Muscle layer of colon (tissue), 2 donors: ENCODE measurements around the gene PAK5.

Experiments used
- H3K27ac ChIP-seq: one replicate; pipeline ENCODE4 v1.7.0; 2013; ENCODE audit warnings: low read depth, mild to moderate bottlenecking, low read length, moderate library complexity
- H3K27me3 ChIP-seq, 2 donors: one replicate each; pipeline ENCODE4 v1.7.0; 2013; ENCODE audit warnings: low read length in 2 of 2, mild to moderate bottlenecking in 2 of 2; ENCODE audit not compliant: insufficient read depth in 2 of 2, control insufficient read depth in 1 of 2
- H3K36me3 ChIP-seq: one replicate; pipeline ENCODE4 v1.7.0; 2013; ENCODE audit warnings: mild to moderate bottlenecking, low read length; ENCODE audit not compliant: insufficient read depth
- H3K4me1 ChIP-seq: one replicate; pipeline ENCODE4 v1.7.0; 2013; ENCODE audit warnings: mild to moderate bottlenecking, low read length; ENCODE audit not compliant: insufficient read depth
- H3K4me3 ChIP-seq, 2 donors: one replicate each; pipeline ENCODE4 v1.7.0; 2013; ENCODE audit warnings: low read length in 2 of 2, low read depth in 1 of 2, mild to moderate bottlenecking in 1 of 2, moderate library complexity in 1 of 2
- H3K9ac ChIP-seq: one replicate; pipeline ENCODE4 v1.7.0; 2013; ENCODE audit warnings: low read length
- H3K9me3 ChIP-seq: one replicate; pipeline ENCODE4 v1.7.0; 2013; ENCODE audit warnings: mild to moderate bottlenecking, low read length
- donor health status: abdominal sarcoma.
- donor health status: Adenocarcinoma of cecum.

PAK5 gene

DNA sequence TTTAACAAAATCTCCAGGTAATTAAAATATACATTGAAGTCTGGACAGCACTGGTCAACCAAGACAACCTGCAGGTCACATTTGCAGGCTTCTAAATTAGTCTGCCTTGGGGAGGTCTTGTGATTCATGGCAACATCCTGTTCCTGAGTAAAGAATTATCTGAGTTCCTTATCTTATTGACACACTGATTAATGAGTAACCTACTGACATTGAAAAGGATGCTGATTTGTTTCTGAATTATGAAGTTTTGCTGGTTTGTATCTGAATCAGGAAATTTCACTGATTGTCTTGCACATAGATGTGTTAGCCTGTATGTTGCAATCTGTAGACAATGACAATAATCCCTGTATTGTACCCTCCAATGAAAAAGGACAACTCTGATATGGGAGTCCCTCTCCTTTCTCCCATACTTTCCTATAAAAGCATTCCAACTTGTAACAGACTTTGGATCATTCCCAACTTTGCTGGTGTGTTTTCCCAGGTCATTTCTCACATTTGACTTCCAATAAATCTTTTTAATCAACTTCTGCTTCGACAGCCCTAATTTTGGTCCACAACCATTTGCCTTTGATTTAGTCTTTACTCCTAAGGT lies 244.5 kb downstream of the PAK5 start:
- H3K27ac ChIP-seq = no peak overlapping the region
- no peaks in the 10 kb centered on the region for H3K4me1 ChIP-seq
- H3K27me3 ChIP-seq = no peaks in the 10 kb centered on the region
- H3K4me3 ChIP-seq = no peak overlapping the region
- no peak overlapping the region for H3K9ac ChIP-seq
- no peaks in the 10 kb centered on the region for H3K36me3 ChIP-seq
- H3K9me3 ChIP-seq = no peaks in the 10 kb centered on the region

DNA sequence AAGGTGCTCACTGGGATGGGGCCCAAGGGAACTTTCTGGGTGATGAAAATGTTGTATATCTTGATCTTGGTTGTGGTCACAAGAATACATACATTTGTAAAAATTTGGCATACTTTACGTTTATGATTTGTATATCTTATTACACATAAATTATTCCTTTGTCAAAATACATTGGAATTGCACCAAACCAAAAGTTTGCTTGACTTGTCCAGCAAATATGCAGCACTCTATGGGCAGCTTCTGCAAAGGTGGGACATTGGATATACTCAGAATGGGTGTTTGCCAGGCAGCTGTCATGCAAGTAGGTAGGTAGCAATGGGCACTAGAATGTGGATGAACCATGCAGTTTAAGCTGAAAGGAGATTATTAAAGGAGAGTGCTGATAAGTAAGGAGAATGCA lies 246.5 kb downstream of the PAK5 start:
- Histone ChIP-seq H3K9me3 (no peaks in the 10 kb centered on the region), H3K4me1 (no peaks in the 10 kb centered on the region), H3K27me3 (no peaks in the 10 kb centered on the region), H3K36me3 (no peaks in the 10 kb centered on the region), H3K9ac (no peak overlapping the region), H3K4me3 (no peak overlapping the region), H3K27ac (no peak overlapping the region)

DNA sequence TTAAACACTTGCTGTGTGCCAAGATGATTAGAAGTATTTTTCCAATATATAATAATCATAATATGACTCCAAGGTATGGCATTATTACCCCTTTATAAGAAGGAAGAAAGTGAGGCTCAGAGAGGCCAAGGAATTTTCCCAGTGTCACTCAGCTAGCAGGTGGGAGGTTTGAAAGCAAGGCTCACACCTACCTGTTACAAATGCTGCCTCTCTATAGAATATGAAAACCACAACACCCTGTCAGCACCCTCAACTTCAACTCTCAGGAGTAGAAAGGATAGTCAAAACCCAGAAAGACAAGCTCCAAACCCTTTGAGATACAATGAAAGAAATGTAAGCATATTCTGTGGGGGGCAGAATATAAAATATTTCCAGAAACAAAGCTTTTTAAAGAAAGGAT lies 247.8 kb downstream of the PAK5 start:
- no peak overlapping the region for H3K27ac ChIP-seq

DNA sequence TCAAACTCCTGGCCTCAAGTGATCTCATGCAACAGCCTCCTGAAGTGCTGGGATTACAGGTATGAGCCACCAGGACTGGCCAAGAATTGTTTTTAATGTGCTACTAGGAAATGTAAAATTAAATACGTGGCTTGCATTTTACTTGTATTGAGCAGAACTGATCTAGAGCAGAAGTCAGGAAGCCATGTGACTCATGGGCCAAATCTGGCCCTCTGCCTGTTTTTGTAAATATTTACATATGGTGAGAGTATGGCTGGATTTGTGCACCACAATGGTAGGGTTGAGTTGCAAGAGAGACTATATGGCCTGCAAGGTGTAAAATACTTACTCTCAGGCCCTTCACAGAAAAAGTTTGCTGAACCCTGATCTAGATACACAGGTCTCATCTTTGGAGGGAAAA lies 248.7 kb downstream of the PAK5 start:
- no peaks in the 10 kb centered on the region for H3K36me3 ChIP-seq
- H3K27me3 ChIP-seq = no peaks in the 10 kb centered on the region
- H3K27ac ChIP-seq = no peak overlapping the region
- no peak overlapping the region for H3K4me3 ChIP-seq
- H3K9me3 ChIP-seq = no peaks in the 10 kb centered on the region
- H3K4me1 ChIP-seq = no peaks in the 10 kb centered on the region
- no peak overlapping the region for H3K9ac ChIP-seq

More for the DNA sequence above, 247.8 kb downstream of the PAK5 start:
- no peaks in the 10 kb centered on the region for H3K4me1 ChIP-seq
- H3K36me3 ChIP-seq = no peaks in the 10 kb centered on the region
- H3K9ac ChIP-seq = no peak overlapping the region
- no peaks in the 10 kb centered on the region for H3K27me3 ChIP-seq
- no peak overlapping the region for H3K4me3 ChIP-seq
- no peaks in the 10 kb centered on the region for H3K9me3 ChIP-seq

DNA sequence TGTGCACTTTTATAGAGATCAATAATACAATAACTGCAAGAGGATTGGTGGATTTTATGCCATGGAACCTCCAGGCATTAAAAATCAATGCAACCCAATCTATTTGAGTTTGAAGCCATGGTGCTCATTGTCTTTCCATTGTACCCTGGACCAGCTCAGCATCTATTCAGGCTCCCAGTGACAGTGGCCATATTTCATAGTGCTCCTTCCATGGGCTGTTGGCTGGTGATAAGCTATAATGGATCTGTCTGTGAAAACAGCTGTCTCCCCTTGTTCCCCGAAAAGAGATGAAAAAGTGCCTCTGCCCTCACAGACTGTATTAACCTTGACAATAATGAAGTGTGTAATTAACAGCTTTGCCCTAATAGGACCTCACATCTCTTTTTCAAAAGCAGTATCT lies 250.2 kb downstream of the PAK5 start:
- H3K27me3 ChIP-seq = no peaks in the 10 kb centered on the region
- H3K4me1 ChIP-seq = no peaks in the 10 kb centered on the region
- no peaks in the 10 kb centered on the region for H3K9me3 ChIP-seq
- H3K36me3 ChIP-seq = no peaks in the 10 kb centered on the region
- H3K27ac ChIP-seq = no peak overlapping the region
- H3K9ac ChIP-seq = no peak overlapping the region
- no peak overlapping the region for H3K4me3 ChIP-seq

DNA sequence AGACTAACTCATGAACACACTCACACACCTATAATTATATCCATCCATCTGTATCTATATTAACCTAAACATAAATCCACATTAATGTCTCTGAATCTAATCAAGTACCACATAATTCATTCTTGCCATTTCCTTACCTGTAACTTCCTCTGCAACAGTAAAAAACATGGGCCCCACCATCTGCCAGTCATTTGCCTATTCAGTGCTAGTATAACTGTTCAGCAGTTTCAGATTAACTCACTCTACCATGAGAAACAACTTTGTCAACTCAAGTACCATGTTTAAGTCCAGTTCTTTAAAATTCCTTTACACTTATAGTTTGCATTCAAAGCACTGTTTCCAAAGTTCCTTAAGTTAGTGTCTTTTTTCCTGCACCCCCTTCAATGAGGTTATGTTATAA lies 255.7 kb downstream of the PAK5 start:
- H3K36me3 ChIP-seq = no peaks in the 10 kb centered on the region
- H3K9me3 ChIP-seq = no peaks in the 10 kb centered on the region
- H3K4me3 ChIP-seq = no peak overlapping the region

DNA sequence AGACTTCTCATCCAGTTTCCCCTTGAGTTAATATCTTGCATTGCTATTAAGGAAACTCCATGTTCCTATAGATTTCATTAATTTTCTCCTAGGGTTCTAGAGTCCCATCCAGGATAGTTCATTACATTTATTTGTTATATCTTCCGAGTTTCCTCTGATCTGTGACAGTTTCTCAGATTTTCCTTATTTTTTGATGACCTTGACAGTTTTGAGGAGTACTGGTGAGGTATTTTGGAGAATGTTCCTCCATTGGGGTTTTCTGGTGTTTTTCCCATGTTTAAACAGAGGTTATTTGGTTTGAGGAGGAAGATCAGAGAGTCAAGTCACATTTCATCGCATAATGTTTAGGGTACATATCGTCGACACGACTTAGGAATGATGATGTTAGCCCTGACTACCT lies 256.7 kb downstream of the PAK5 start:
- Histone ChIP-seq H3K27me3 (no peaks in the 10 kb centered on the region), H3K9ac (no peak overlapping the region), H3K4me1 (no peaks in the 10 kb centered on the region), H3K27ac (no peak overlapping the region), H3K36me3 (no peaks in the 10 kb centered on the region), H3K4me3 (no peak overlapping the region), H3K9me3 (no peaks in the 10 kb centered on the region)

More for the DNA sequence above, 255.7 kb downstream of the PAK5 start:
- Histone ChIP-seq H3K27me3 (no peaks in the 10 kb centered on the region), H3K4me1 (no peaks in the 10 kb centered on the region), H3K9ac (no peak overlapping the region), H3K27ac (no peak overlapping the region)

DNA sequence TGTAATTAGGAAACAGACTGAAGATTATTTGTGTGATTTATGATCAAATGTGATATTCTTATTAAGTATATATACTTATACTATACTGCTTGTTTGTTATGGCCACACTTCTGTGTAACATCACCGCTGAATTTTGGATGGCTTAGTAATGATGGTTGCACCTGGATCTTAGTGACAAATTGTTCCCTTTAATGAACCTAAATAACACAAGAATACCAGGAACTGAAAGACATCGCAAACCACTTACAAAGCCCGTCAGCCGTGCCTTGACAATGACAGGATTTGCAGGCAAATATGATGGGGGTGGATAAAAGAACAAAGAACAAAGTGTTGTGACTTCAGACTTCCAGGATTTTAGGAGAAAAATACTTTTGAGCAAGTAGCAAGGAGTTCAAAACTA lies 257.4 kb downstream of the PAK5 start:
- Histone ChIP-seq H3K4me1 (no peaks in the 10 kb centered on the region), H3K9ac (no peak overlapping the region), H3K27me3 (no peaks in the 10 kb centered on the region), H3K4me3 (no peak overlapping the region), H3K36me3 (no peaks in the 10 kb centered on the region), H3K27ac (no peak overlapping the region), H3K9me3 (no peaks in the 10 kb centered on the region)

DNA sequence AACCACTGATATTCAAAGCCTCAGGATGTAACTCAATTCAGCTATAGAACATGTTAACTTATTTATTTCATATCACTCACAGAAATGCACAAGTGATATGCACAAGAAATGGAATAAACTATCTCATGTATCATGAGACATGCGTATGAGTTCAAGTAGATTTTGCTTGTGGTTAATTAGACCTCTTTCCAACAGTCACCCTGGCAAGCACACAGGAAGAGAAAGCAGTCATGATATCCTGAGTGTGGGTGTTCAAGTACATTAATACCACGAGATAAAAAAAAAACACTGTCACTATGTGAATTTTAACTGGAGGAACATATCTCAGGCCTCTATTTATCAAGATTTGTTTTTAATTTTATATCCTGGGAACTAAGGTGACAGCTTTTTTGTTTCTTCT lies 260.3 kb downstream of the PAK5 start:
- Histone ChIP-seq H3K9me3 (no peaks in the 10 kb centered on the region), H3K4me3 (no peak overlapping the region), H3K27ac (no peak overlapping the region), H3K9ac (no peak overlapping the region), H3K36me3 (no peaks in the 10 kb centered on the region), H3K4me1 (no peaks in the 10 kb centered on the region), H3K27me3 (no peaks in the 10 kb centered on the region)

DNA sequence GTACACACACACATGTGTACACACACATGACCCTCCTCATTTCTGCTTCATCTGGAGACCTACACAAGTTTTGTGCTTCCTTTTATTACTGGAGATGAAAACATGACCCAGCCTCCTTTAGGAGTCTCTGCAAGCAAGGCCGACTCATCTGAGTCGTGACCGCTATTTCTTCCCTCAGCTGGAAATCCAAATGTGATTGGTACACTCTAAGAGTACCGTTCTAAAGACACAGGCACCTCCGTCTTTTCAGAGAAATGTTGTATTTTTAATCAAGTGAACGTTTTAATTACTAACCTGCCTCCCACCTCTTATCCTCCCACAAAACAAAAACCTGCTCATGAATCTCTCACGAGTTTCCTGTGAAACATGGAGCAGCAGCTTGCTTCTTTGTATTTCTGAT lies 261.5 kb downstream of the PAK5 start:
- Histone ChIP-seq H3K27me3 (no peaks in the 10 kb centered on the region), H3K27ac (no peak overlapping the region), H3K9ac (no peak overlapping the region)

DNA sequence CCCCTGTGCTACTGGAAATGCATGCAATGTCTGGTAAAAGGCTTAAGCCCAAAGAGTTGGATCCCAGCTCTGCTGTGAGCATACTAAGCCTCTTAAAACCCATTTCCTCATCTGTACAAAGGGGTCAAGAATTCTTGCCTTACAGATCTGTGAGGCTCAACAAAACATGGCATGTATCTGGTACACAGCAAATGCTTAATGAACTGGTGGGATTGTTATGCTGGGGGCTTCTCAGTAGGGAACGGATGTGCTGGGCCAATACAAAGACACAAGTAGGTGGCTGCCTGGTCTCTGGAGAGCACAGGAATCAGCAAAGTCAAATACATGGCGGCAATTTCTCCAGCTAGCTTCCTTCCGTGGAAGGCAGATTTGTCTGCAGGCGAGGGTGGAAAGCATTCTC lies 262.2 kb downstream of the PAK5 start:
- no peaks in the 10 kb centered on the region for H3K36me3 ChIP-seq
- no peaks in the 10 kb centered on the region for H3K4me1 ChIP-seq
- no peak overlapping the region for H3K27ac ChIP-seq
- H3K9me3 ChIP-seq = no peaks in the 10 kb centered on the region
- no peak overlapping the region for H3K4me3 ChIP-seq
- no peak overlapping the region for H3K9ac ChIP-seq
- no peaks in the 10 kb centered on the region for H3K27me3 ChIP-seq

More for the DNA sequence above, 261.5 kb downstream of the PAK5 start:
- Histone ChIP-seq H3K4me1 (no peaks in the 10 kb centered on the region), H3K36me3 (no peaks in the 10 kb centered on the region), H3K9me3 (no peaks in the 10 kb centered on the region), H3K4me3 (no peak overlapping the region)

DNA sequence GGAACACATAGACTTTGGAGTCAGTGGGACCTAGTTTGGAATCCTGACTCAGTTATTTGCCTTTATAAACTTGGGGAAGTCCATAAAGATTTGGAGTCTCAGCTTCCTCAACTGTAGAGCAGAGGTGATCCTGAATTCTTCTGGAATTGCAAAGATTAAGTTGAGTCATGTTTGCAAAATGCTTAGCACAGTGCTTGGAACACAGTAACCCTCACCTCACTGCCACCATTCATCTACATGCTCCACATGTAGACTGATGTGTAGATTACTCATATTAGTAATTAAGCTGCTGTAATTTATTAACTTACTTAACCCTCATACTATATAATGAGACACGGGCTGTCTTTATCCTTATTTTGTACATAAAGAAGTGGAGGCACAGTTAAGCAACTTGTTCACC lies 263.0 kb downstream of the PAK5 start:
- Histone ChIP-seq H3K27ac (no peak overlapping the region), H3K4me1 (no peaks in the 10 kb centered on the region), H3K4me3 (no peak overlapping the region), H3K27me3 (no peaks in the 10 kb centered on the region), H3K36me3 (no peaks in the 10 kb centered on the region), H3K9ac (no peak overlapping the region), H3K9me3 (no peaks in the 10 kb centered on the region)
